HG02678 (cell line): ENCODE measurements around the gene IER2.
A peak's percentile ranks its signal among the peaks of the same experiment; 100 is the strongest.

Experiments used
- ATAC-seq: cut with Tn5 transposase; IDR thresholded peaks from one replicate; pipeline ENCODE4 v1.9.1; 2021; ENCODE audit warnings: mild to moderate bottlenecking, moderate library complexity; ENCODE audit not compliant: unreplicated experiment

The IER2 gene, protein sequence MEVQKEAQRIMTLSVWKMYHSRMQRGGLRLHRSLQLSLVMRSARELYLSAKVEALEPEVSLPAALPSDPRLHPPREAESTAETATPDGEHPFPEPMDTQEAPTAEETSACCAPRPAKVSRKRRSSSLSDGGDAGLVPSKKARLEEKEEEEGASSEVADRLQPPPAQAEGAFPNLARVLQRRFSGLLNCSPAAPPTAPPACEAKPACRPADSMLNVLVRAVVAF

DNA sequence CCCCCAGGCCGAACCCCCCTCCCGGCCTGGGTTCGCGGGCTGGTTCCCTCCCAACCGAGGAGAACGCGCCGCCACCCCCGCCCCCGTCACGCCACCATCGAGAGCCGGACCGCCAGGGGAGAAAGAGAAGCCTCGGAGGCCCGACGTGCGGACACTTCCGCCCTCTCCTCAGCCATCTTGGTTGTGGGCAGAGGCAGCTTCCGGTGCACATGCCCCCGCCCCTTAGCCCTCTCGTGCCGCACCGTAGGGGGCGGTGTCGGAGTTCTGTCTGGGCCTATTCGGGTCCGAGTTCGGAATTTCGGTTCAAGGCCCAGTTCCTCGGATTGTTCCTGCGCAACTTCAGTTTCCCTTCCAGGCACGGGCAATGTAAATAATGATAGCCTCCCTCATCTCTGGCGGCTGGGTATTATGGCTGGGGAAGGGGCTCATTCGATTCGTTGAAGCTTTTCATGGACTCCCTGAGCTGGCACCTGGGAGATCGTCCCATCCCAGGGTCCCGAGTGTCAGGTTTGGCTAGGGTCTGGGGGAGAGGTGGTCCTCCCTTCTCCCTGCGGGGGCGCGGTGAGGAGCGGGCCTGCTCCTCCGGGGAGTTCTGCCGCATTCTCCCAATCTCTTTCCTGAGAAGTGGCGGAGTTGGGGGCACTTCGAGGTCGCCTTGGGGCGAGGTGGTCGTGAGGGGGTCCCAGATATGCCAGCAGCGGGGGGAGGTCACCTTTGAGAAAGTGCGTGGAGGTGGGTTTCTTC is at the start of gene IER2, which contains the start of gene STX10:
TSS of gene IER2 (plus strand) at position 225 of the 744 bp plus-strand sequence. CDS start 2,776 bp downstream, outside the sequence.
TSS of gene STX10 (minus strand) at position 189 of the 744 bp plus-strand sequence. CDS start 202 bp downstream, outside the sequence.
- ATAC-seq: peak; percentile 38

DNA sequence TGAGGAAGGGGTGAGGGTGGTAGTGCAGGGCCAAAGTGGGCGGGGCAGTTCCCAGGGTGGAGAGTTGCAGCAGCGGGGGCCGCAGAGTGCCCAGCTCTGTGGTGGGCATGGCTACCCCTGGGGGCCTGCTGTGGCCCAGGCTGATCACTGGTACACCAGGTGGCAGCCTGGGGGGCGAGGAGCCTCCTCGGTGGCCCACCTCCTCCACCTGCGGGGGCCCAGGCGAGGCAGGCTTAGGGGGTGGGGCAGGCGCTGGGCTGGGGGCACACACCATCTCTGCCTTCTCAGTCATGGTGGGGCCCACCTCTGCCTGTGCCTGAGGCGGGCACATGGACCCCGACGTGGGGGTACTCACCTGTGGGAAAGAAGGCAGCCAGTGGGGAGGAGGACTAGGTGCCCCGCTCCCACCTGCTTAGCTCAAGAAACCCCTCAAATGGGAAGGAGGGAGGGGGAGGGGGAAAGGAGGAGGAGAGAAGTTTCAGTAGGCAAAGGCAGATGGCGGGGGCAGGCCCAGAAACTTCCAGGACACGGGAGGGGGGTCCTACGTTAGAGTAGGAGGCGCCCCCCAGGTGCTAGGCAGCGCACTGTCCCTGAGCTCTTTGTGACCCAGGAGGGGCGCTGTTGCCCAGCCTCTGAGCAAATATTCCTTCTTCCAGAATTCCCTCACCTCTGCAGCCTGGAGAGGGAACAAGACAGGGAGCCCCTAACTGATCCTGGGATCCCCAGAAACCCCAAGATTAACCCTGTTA is 49.2 kb upstream of the IER2 start:
- no peak for ATAC-seq

DNA sequence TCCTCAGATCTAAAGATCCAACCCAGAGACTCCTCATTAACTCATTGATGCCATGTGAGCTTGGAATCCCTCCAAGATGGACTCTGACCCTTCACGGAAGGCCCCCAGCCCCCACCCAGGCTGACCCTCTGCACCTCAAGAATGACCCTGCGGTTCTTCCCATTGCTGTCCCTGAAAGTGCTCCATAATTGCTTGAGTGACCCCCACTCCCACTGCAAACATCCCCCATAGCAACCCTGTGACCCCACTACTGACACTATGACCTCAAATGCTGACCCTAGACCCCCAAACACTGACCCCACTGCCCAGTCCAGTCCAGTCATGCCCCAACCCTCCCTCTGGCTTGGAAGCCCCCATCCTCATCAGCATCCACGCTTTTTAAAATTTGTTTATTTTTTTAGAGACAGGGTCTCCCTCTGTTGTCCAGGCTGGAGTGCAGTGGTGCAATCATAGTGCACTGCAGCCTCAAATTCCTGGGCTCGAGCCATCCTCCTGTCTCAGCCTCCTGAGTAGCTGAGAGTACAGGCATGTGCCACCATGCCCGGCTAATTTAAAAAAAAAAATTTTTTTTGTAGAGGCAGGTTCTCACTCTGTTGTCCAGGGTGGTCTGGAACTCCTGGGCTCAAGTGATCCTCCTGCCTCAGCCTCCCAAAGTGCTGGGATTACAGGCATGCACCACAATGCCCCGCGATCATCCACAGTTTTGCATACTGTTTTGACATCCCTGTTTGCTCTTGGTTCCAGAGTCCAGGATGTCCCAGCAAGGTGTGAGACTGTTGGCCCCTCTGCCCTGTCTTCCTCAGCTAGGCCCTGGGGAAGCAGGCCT is 48.4 kb upstream of the IER2 start:
- no peak for ATAC-seq

DNA sequence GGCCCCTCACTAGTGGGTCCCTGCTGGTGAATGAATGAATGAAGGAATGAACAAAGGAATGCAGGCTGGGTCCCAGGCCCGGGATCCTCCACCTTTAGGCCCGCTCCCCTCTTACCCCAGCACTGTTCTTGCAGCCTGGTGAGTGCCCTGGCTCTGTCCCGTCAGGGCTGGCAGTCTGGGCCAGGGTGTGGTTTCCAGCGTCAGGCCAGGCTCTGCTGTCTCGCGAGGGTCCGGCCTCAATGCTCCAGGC is 47.9 kb upstream of the IER2 start:
- peak; percentile 7 for ATAC-seq

DNA sequence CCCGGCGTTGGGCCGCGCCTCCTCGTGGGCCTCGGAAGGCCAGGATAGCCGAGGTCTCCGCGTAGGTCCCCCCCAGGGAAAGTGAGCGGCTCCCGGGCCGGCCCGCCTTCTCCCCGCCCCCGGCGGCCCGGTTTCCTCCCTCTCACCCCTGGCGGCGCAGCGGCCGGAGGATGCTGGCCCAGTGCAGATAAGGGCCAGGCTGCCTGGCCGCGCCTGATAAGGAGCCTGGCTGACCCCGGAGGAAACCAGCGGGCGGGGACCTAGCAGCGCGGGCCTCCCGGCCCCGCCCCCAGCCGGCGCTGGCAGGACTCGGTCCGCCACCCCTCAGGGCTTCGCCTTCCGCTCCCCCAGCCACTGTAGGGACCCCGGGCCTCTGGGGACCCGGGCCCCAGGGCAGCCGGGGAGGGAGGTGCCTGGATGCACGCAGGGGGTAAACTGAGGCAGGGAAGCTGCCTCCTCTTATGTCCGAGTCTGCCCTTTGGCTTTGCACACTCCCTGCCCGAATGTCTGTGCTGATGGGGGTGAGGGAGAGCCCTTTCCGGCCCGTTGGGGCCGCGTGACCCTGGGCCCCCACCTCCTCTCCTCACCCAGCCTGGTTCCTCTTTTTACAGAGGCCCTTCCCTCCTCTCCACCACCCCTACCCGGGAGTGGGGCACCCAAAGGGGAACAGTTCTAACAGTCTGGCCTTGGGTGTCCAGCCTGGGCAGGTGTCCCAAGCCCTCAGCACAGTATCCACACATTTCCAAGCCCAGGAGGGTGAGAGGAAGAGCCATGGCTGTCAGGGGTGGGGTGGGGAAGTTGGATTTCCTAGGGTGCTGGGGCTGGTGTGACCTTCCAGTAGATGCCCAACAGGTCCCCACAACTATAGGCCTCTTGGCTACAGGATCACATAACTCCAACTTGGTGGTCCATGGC is 47.3 kb upstream of the IER2 start, which contains the start of gene LYL1:
TSS of gene LYL1 (minus strand) at position 193 of the 915 bp plus-strand sequence. CDS start 1,687 bp downstream, outside the sequence.
- peak; percentile 42 for ATAC-seq

DNA sequence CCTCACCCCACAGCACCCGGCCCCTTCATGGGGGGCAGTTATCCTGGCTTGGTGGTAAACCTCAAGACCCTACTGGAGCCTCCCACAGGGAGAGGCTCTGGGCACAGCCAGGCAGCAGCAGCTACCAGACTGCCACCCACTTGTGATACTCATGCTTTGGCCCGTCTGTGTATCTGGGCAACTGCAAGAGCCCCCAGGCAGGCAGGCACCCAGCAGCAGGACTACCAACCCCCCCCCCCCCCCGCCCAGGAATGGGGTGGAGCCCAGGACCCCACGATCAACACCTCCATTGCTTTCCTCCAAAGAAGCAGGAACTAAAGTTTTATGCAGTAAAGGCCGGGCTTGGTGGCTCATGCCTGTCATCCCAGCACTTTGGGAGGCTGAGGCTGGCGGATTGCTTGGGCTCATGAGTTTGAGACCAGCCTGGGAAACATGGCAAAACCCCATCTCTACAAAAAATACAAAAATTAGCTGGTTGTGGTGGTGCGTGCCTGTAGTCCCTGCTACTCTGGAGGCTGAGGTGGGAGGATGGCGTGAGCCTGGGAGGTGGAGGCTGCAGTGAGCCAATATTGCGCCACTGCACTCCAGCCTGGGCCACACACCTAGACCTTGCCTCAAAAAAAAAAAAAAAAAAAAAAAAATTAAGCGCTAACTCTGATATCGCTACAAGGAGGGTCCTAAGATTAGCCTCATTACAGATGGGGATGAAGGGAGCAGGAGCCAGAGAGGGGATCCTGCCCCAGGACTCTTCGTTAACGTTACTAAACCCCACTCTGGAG is 46.4 kb upstream of the IER2 start:
- no peak for ATAC-seq

DNA sequence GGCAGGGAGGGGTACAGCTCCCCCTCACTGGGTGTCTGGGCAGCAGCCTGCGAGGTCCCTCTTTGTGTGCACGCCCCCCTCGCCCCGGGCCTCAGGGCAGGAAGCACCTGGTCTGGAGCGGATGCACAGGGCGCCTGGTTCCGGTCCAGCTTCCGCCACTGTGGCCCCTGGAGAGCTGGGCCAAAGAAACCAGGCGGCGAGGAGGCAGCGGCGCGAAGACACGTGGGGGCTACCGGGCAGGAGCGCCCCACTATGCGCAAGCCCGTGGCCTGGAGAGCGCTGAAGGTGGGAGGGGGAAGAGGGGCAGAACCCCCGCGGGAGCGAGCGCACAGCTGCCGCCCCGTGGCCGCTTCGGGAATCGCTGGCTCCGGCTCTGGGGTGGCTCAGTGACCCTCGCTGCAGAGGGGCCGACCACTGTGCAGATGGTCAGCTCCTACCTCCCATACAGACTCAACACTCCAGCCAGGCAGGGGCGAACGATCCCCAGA is 45.8 kb upstream of the IER2 start:
- peak; percentile 41 for ATAC-seq

DNA sequence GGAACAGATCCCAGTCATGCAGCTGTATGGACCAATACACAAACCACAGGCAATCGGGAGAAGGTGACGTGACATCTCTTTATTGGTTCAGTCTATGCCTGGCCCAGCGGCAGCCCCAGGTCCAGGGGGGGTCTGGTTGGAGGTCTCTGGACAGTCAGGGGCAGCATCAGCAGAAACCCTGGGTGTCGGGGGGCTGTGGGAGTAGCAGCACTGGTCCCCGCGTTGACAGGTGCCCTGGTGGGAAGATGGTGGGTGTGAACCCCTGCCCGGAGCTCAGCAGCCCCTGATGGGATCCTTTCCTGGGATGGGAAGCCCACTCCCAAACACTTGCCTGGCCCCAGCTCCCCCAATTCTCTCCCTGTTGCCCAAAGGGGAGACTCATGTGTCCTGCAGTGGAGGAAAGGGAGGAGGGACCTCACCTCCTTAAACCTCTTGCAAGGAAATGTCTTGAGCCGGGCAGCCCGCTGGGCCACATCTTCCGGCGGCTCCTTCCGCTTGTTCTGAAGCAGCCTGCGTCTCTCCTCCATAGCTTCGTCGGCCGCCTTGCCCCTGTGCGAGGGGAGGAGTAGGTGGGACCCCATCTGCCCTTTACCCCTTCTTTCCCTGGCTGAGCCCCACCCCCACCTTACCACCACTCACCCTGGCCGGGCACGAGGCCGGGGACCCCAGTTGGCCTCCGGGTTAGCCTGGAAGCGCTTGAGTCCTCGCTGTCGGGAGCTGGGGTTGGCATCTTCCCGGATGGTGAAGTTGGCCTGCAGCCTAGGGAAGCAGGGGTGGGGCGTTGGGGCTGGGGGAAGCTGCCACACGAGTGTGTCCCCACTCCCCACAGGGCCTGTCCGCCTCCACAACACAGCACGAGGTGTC is 45.1 kb upstream of the IER2 start:
- no peak for ATAC-seq

DNA sequence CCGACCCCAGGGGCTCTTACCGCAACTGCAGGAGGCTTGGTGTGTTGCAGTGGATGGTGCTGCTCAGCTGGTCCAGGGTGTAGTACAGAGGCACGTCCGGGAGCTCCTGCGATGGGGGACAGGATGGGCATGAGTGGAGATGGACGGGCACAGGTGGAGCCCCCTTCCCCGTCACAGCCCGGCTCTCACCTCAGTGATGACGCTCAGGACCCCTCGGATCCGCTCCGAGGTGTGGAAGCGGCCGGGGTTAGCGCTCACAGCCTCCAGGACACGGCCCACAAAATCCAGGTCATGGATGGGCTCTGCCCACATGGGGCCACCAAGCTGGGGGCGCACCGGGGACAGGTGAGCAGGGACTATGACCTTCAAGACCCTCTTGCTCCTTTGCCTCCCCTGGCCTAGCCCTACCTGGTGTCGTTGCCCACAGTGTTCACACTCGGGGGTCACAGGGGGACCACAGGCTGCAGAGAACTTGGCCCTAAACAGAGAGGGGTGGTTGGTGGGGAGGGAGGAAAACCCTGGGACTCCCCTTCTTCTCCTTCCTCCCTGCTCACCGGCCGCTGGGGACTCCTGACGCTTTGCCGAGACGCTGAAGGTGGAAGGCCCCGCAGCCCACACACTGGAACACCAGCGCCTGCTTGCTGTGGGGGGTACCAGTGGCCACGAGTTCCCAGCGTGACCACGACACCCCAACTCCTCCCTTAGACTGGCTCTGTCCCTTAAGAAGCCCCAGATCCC is 40.7 kb upstream of the IER2 start:
- no peak for ATAC-seq

DNA sequence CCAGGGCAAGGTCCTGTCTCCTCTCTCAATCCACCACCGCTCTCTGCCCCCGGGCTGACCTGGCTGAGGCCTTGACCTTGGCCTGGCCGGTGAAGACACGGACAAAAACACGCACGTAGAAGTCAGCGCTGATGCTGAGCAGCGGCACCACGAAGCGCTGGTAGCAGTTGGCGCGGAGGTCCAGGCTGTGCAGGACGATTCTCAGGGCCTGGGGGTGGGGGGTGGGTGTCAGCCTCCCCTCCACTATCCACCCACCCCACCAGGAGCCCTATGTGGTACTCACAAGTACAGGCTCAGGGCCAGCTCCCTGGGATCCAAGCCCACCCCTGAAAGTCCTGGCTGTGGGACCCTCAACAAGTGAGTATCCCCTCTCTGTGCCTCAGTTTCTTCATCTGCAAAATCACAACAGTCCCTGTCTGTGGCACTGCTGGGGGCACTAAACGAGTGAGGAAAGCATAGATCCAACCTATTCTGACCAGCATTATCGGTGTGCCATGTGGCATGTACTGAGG is 40.1 kb upstream of the IER2 start:
- ATAC-seq: no peak

DNA sequence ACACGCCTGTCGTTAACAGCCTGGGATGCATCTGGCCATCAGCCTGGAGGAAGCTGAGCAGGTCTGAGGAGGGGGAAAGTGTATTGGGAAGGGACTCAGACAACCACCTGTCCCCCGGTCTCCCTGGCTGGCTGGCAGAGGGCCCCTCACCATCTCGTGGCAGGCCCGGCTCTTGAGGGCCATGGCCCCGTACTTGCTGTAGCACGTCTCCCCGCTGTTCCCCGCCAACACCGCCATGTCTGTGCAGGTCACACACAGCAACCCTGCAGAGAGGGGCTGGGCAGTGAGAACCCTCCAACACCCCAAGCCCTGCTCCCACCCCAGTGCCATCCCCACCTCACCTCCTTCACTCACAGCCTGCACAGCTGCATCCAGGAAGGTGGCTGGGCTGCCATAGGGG is 37.7 kb upstream of the IER2 start:
- no peak for ATAC-seq

DNA sequence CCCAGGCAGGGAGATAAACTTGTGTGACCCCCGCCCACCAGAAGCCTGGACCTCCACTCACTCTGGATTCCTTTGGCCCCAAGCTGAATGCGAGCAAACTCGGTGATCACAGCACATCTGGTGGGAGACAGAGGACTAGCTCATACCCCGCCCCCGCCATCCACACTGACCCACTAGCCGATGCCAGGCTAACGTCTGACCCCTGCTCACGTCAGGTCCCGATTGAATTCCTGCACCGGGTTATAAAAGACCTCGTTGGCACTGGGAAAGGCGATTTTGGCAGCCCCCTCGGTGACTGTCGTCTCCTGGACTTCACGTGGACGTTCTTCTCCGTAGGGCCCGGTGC is 34.3 kb upstream of the IER2 start:
- ATAC-seq: no peak

DNA sequence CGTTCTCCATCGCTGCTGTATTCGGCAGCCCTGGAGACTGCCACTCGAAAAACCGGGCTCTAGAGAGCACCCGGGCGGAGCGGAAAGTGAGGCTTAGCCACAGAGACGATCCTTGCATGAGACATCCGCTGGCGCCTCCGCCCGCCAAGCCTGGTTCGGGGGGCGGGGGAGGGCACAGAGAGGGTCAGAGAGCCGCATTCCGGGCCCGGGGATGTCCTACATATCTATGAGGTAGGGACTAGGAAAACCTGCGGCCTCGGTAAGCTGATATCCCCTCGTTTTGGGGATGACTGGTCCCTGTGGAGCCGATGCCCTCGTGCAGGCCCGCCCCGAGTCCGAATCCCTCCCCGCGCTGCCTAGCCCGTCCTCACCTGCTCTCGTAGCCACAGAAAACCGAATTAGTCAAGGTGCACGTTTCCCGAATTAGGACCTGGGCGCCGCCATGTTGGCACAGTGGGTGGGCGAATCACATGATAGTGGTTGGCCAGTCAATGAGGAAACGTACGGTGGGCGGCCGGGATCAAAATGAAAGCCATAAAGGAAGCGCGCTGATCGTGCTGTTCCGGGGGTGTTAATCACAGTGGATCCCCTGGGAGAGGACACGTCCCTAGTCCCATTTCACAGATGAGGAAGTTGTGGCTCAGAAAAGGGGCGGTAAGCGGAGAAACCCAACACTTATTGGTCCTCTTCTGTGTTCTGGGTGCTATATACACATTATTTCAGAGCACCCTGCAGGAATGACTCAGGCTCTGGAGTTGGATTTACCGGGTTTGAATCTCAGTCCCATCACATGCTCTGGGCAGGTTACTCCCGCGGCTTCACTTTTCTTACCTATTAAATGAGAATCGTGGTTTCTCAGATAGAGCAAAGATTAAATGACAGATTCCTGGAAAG is 33.7 kb upstream of the IER2 start, which contains the start of gene TRMT1:
TSS of gene TRMT1 (minus strand) at position 459 of the 894 bp plus-strand sequence. CDS start at position 118, 341 bp downstream.
- ATAC-seq: peak; percentile 42

DNA sequence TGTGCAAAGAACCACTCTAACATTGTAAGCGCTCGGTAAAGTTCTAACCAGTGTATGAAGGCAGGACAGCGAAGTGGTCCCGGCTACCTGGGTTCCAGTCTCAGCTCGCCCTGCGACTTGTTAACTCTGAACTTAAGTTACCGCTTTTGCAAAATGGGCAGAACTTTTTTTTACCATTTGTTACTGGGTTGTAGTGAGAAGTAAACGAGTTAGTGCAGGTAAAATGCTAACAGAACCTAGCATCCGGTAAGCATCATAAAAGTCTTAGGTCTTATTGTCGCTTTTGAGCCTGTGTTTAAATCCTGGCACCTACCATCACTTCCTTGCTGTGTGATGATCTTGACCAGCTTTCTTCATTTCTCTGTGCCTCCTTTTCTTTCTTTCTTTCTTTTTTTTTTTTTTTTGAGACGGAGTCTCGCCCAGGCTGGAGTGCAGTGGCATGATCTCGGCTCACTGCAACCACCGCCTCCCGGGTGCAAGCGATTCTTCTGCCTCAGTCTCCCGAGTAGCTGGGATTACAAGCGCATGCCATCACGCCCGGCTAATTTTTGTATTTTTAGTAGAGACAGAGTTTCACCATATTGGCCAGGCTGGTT is 32.9 kb upstream of the IER2 start:
- peak; percentile 2 for ATAC-seq

DNA sequence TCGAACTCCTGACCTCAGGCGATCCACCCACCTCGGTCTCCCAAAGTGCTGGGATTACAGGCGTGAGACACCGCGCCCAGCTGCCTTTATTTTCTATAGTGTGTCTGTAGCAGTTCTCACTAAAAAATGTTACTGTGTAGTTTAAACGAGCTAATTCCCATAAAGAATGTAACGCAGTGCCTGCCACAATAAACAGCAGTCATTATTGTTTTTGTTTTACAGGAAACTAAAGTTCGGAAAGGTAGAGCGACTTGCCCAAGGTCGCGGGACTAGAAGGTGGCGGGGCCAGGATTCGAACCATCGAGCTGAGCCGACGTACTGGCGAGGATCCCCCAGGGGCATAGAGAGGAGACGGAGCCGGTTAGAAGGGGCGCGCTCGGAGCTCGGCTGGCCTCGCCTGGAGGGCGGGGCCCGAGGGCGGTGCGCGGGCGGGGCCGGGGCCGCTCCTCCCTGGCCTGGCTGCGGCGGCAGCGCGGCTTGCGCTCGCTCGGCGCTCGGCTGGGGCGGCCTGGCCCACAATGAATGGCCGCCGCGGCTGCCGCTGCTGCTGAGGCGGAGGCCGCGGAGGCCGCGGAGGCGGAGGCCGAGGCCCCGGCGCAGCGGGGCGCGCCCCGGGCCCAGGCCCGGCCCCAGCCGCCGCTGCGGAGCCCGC is 32.3 kb upstream of the IER2 start, which contains the start of gene NACC1:
TSS of gene NACC1 (plus strand) at position 493 of the 652 bp plus-strand sequence. CDS start 16,944 bp downstream, outside the sequence.
- peak; percentile 74 for ATAC-seq
